GM23338 (cell line): Measurements from ENCODE around the gene TOX2. TPM values are rescaled to one million over a fixed set of nuclear protein-coding genes. Genes with fewer than 3 reads are reported as not detected.

Experiments
- ATAC-seq: fragments of 200-7000 bp; cut with Tn5 transposase; 3 replicates; pipeline ENCODE4 v1.9.1; 2020
- DNase-seq: peaks from one replicate; pipeline ENCODE4 v3.0.0-alpha.2; 2015; ENCODE audit warnings: low spot score
- H2AFZ ChIP-seq: fragments of 200-600 bp; sonication (generic); 2 replicates; pipeline ENCODE4 v1.8.0; 2016; ENCODE audit warnings: antibody characterized with exemption, mild to moderate bottlenecking, moderate library complexity
- H3F3A ChIP-seq: fragments of 200-600 bp; sonication (generic); replicated peaks from 2 replicates; pipeline ENCODE4 v1.8.0; 2017; ENCODE audit warnings: antibody characterized with exemption, mixed run types, low read depth
- H3K27ac ChIP-seq: fragments of 200-600 bp; sonication (generic); 2 replicates; pipeline ENCODE4 v1.6.1; 2016; ENCODE audit warnings: low read depth
- H3K27me3 ChIP-seq: fragments of 200-600 bp; sonication (generic); 2 replicates; pipeline ENCODE4 v1.8.0; 2016; ENCODE audit warnings: mild to moderate bottlenecking, mixed run types, moderate library complexity; ENCODE audit not compliant: insufficient read depth
- H3K36me3 ChIP-seq: fragments of 200-600 bp; sonication (generic); 2 replicates; pipeline ENCODE4 v1.8.0; 2016; ENCODE audit warnings: mild to moderate bottlenecking; ENCODE audit not compliant: insufficient read depth
- H3K4me1 ChIP-seq: fragments of 200-600 bp; sonication (generic); 2 replicates; pipeline ENCODE4 v1.8.0; 2016; ENCODE audit warnings: mild to moderate bottlenecking, moderate library complexity; ENCODE audit not compliant: insufficient read depth
- H3K4me2 ChIP-seq: fragments of 200-600 bp; sonication (generic); 2 replicates; pipeline ENCODE4 v1.7.1; 2017; ENCODE audit warnings: mixed run types
- H3K4me3 ChIP-seq: fragments of 200-600 bp; sonication (generic); 2 replicates; pipeline ENCODE4 v1.6.1; 2016; ENCODE audit warnings: mixed run types
- H3K79me2 ChIP-seq: fragments of 200-600 bp; sonication (generic); replicated peaks from 2 replicates; pipeline ENCODE4 v1.8.0; 2017; ENCODE audit warnings: mild to moderate bottlenecking; ENCODE audit not compliant: insufficient read depth
- H3K9me2 ChIP-seq: fragments of 200-600 bp; sonication (generic); 2 replicates; pipeline ENCODE4 v1.8.0; 2017; ENCODE audit not compliant: insufficient read depth
- H4K20me1 ChIP-seq: fragments of 200-600 bp; sonication (generic); replicated peaks from 2 replicates; pipeline ENCODE4 v1.8.0; 2017; ENCODE audit warnings: mild to moderate bottlenecking; ENCODE audit not compliant: insufficient read depth
- H3K27ac Mint-ChIP-seq: 2 replicates; pipeline ENCODE4 v1.8.0; 2020; ENCODE audit warnings: inconsistent platforms, mild to moderate bottlenecking, moderate library complexity, mixed read lengths
- H3K27me3 Mint-ChIP-seq: 3 replicates; pipeline ENCODE4 v1.8.0; 2022; ENCODE audit warnings: low read depth, mild to moderate bottlenecking, moderate library complexity, mixed read lengths, inconsistent platforms; ENCODE audit not compliant: insufficient read depth, poor library complexity
- H3K36me3 Mint-ChIP-seq: 3 replicates; pipeline ENCODE4 v1.8.0; 2021; ENCODE audit warnings: low read depth, mild to moderate bottlenecking, inconsistent platforms, moderate library complexity, mixed read lengths
- H3K4me1 Mint-ChIP-seq: 3 replicates; pipeline ENCODE4 v1.8.0; 2020; ENCODE audit warnings: mild to moderate bottlenecking, inconsistent platforms, mixed read lengths
- H3K4me3 Mint-ChIP-seq: 3 replicates; pipeline ENCODE4 v1.8.0; 2021; ENCODE audit warnings: moderate library complexity, mild to moderate bottlenecking, inconsistent platforms, mixed read lengths
- H3K9me3 Mint-ChIP-seq: 3 replicates; pipeline ENCODE4 v1.8.0; 2020; ENCODE audit warnings: moderate library complexity, mild to moderate bottlenecking, inconsistent platforms, mixed read lengths
- CREB1 ChIP-seq: fragments of 250-450 bp; sonication (Bioruptor Pico); IDR thresholded peaks from 2 replicates; pipeline ENCODE4 v1.5.0; 2020; ENCODE audit warnings: low read depth, mild to moderate bottlenecking, moderate library complexity
- CTCF ChIP-seq, 2 experiments: fragments of 200-600 bp in 1 of 2; sonication (generic) in 1 of 2; conservative IDR thresholded peaks; 2 replicates each; pipeline versions ENCODE4 v1.5.1 to v1.6.1; 2016 to 2017; ENCODE audit warnings: antibody characterized with exemption in 2 of 2, low read depth in 2 of 2, mild to moderate bottlenecking in 2 of 2, moderate library complexity in 1 of 2
- NANOG ChIP-seq: IDR thresholded peaks from 2 replicates; pipeline ENCODE4 v1.6.1; 2016; ENCODE audit warnings: antibody characterized with exemption, borderline replicate concordance
- POLR2AphosphoS5 ChIP-seq: IDR thresholded peaks from 2 replicates; pipeline ENCODE4 v1.6.1; 2016; ENCODE audit warnings: antibody characterized with exemption, low read depth
- REST ChIP-seq: IDR thresholded peaks from one replicate; pipeline ENCODE4 v1.6.1; 2018; ENCODE audit warnings: antibody characterized with exemption; ENCODE audit not compliant: unreplicated experiment
- STAT1 ChIP-seq: IDR thresholded peaks from one replicate; pipeline ENCODE4 v1.6.1; 2016; ENCODE audit warnings: antibody characterized with exemption; ENCODE audit not compliant: unreplicated experiment
- ZNF331 ChIP-seq: fragments of 250-450 bp; sonication (Bioruptor Pico); IDR thresholded peaks from 2 replicates; pipeline ENCODE4 v1.5.0; 2020; ENCODE audit warnings: low read depth, mild to moderate bottlenecking, moderate library complexity
- ZNF462 ChIP-seq: fragments of 250-450 bp; sonication (Bioruptor Pico); IDR thresholded peaks from 2 replicates; pipeline ENCODE4 v1.5.0; 2020; ENCODE audit warnings: mild to moderate bottlenecking, moderate library complexity
- polyA plus RNA-seq: library from polyadenylated mRNA; unstranded; fragments of >200 nt; fragmentation: Nextera tagmentation; extraction: Ambion mirVana; gene quantifications from 2 replicates; pipeline ENCODE4 v1.2.1, GENCODE V29; 2016
- total RNA-seq: library from RNA; depleted of rRNA; stranded (reverse); fragments of >200 nt; shearing (Covaris generic); gene quantifications from 2 replicates; pipeline ENCODE4 v1.2.3, GENCODE V29; 2014

The TOX2 gene
- total and polyA plus RNA-seq, 2 experiments from 2014 or later: 1.4 to 1.5 TPM

- Histone ChIP-seq H3K27ac (no peak overlapping the region), H3K4me3 (no peak overlapping the region), H3K27me3 (no peaks in the 10 kb centered on the region), H3K36me3 (no peaks in the 10 kb centered on the region), H3F3A (no peaks in the 10 kb centered on the region), H3K9me2 (no peaks in the 10 kb centered on the region), H3K79me2 (no peaks in the 10 kb centered on the region), H3K4me1 (peaks cover 28% of the 10 kb centered on the region), H2AFZ (peak overlapping the region; percentile 67), H3K4me2 (peak overlapping the region; percentile 50; the same call in 1 of the 2 replicates), H4K20me1 (no peaks in the 10 kb centered on the region)
- no peak for DNase-seq
- peaks cover 21% of the 10 kb centered on the region for H3K9me3 Mint-ChIP-seq
- TF ChIP-seq CREB1 (CRISPR knock-in tag) (no peak), CTCF (conservative IDR thresholded peaks at IDR 0.05; ENCODE audit: low read depth in 2 of 2) (no peak), REST (no peak), POLR2AphosphoS5 (no peak), ZNF462 (no peak), STAT1 (no peak), NANOG (no peak), ZNF331 (CRISPR knock-in tag) (no peak)
- H3K27ac Mint-ChIP-seq: no peak overlapping the region
- no peak overlapping the region for H3K4me3 Mint-ChIP-seq
- peaks cover 3% of the 10 kb centered on the region; the same call in 2 of the 3 replicates for H3K36me3 Mint-ChIP-seq
- no peaks in the 10 kb centered on the region for H3K27me3 Mint-ChIP-seq
- peaks cover 17% of the 10 kb centered on the region for H3K4me1 Mint-ChIP-seq
- ATAC-seq: no peak
These were observed 20.7 kb upstream of the TOX2 start for GRCh38 chr20:43893930-43894329.
